GM12875 (cell line): ENCODE results near the gene AP4E1.

Experiments
- H3K4me3 ChIP-seq: one replicate; pipeline ENCODE4 v1.5.1; 2011; ENCODE audit warnings: low read depth, low read length, control low read depth
- CTCF ChIP-seq: IDR thresholded peaks from 2 replicates; pipeline ENCODE4 v1.5.1; 2011; ENCODE audit warnings: low read depth, mild to moderate bottlenecking, control low read depth, inconsistent platforms, low read length, moderate library complexity, borderline replicate concordance; ENCODE audit not compliant: insufficient read depth

Gene AP4E1

GRCh38 chr15:51049081-51049480 lies 140.6 kb downstream of the AP4E1 start:
- no peak for TF ChIP-seq CTCF

DNA sequence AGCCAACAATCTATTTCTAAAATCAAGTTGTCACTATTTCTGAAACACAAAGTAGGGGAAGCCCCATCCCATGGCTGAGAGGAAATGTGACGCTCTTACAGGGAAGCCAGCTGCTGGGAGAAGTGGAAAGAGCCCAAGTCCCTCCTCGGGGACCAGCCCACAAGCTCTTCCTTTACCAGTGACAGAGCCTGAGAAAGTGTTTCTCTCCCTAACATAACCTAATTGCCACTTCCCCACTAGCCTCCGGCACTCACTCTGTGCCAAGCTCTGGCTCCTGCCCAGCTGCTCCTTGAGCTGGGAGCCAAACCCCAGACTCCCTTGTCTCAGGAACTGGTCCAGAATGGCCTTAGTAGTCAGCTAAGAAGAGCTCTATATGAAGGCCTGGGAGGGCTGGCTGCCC lies 143.3 kb downstream of the AP4E1 start:
- TF ChIP-seq CTCF, result no peak
- H3K4me3 ChIP-seq, result no peak overlapping the region

More at GRCh38 chr15:51049081-51049480, 140.6 kb downstream of the AP4E1 start:
- no peak overlapping the region for H3K4me3 ChIP-seq

DNA sequence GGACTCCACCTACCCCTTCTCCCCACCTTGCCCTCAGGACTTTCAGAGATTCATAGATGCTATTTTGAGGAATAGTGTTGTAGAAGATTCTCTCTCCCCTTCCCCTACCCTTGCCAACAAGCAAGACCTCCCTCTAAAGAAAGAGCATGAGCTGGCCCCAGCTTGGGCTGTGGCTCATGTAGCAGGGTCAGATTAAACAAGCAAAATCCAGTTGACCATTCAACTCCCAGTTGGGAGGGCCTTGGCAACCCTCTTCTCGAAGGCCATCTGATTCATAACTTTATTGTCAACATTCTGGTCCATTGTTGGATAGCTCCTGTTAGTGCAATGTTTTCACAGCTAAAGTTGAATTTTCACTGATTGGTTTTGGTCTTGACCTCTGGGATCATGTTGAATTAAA lies 145.1 kb downstream of the AP4E1 start:
- no peak for TF ChIP-seq CTCF
- H3K4me3 ChIP-seq, result no peak overlapping the region

DNA sequence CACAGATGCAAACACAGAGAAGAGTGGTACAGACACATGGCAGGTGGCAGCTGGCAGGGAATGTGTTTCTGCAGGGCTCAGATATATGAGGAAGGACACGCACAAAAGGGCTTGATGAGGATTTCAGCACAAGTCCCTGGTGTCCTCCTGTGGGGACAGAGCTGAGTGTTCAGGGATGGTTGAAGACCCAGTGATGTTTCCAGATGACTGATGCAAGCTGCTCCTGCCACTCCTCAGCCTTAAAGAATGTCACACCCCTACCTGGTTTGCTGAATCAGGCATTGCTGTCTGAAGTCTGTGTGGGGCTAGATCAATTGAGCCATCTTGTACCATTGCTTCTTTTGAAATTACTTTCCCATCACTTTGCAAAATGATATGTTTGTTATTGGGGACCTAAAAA lies 146.1 kb downstream of the AP4E1 start:
- no peak overlapping the region for H3K4me3 ChIP-seq
- no peak for TF ChIP-seq CTCF
